ENCODE measurements around the gene RNASE8. TPM values are rescaled to one million over a fixed set of nuclear protein-coding genes. Genes with fewer than 3 reads are reported as not detected.
"Not testable (repeated sequence)": the region's sequence is repeated elsewhere in the genome, so short reads cannot be mapped to it uniquely, and the experiment has no call there.

The RNASE8 gene
- total RNA-seq, 2 donors from 2014 or later: not detected

- DNase-seq (ENCODE audit: low spot score): peak; percentile 90
- TF ChIP-seq CTCF (IDR thresholded peaks at IDR 0.05): no peak
- H3K4me3 ChIP-seq: no peak overlapping the region
- H3K4me1 ChIP-seq: peaks cover 0 to 36% of the 10 kb centered on the region in 2 donors
- H3K9me3 ChIP-seq: no peaks in the 10 kb centered on the region
- H3K36me3 ChIP-seq: no peaks in the 10 kb centered on the region
- H3K27me3 ChIP-seq: no peaks in the 10 kb centered on the region
- peak overlapping the region; percentile 67 to 80 for H3K27ac ChIP-seq
These were observed 18.9 kb upstream of the RNASE8 start for GRCh38 chr14:21038441-21039422.

- Histone ChIP-seq H3K36me3 (no peaks in the 10 kb centered on the region), H3K9me3 (no peaks in the 10 kb centered on the region), H3K4me3 (no peak overlapping the region), H3K4me1 (peaks cover 0 to 43% of the 10 kb centered on the region in 2 donors), H3K27me3 (no peaks in the 10 kb centered on the region), H3K27ac (peak overlapping the region; percentile 67 to 80)
- DNase-seq (ENCODE audit: low spot score): no peak
- TF ChIP-seq CTCF (IDR thresholded peaks at IDR 0.05): peak; percentile 46 to 83
These were observed 17.8 kb upstream of the RNASE8 start for GRCh38 chr14:21039585-21040369.

GRCh38 chr14:21040370-21040925 is 17.2 kb upstream of the RNASE8 start:
- no peak overlapping the region for H3K4me3 ChIP-seq
- no peaks in the 10 kb centered on the region for H3K36me3 ChIP-seq
- no peak overlapping the region for H3K27ac ChIP-seq
- TF ChIP-seq CTCF (IDR thresholded peaks at IDR 0.05): no peak
- peaks cover 0 to 43% of the 10 kb centered on the region in 2 donors for H3K4me1 ChIP-seq
- DNase-seq (ENCODE audit: low spot score): no peak
- no peaks in the 10 kb centered on the region for H3K27me3 ChIP-seq
- no peaks in the 10 kb centered on the region for H3K9me3 ChIP-seq

- not testable (repeated sequence) for H3K36me3 ChIP-seq; H3K4me3 ChIP-seq; H3K27ac ChIP-seq; DNase-seq (ENCODE audit: low spot score); H3K27me3 ChIP-seq; H3K9me3 ChIP-seq
- H3K4me1 ChIP-seq: peaks cover 0 to 43% of the 10 kb centered on the region in 2 donors
These were observed 16.7 kb upstream of the RNASE8 start for GRCh38 chr14:21040941-21041340.

- Histone ChIP-seq H3K9me3 (no peaks in the 10 kb centered on the region), H3K27ac (no peak within 1 kb of the TSS), H3K36me3 (no peaks in the 10 kb centered on the region), H3K27me3 (no peaks in the 10 kb centered on the region), H3K4me1 (peaks cover 0 to 43% of the 10 kb centered on the region in 2 donors), H3K4me3 (no peak within 1 kb of the TSS)
- no peak for TF ChIP-seq CTCF (IDR thresholded peaks at IDR 0.05)
- DNase-seq (ENCODE audit: low spot score): no peak
These were observed 15.8 kb upstream of the RNASE8 start, which contains the start of gene RNASE7 for GRCh38 chr14:21041676-21042433. TSS of gene RNASE7 (plus strand) at chr14:21042362. CDS start at chr14:21042993, 631 bp downstream.

Measured in right atrium auricular region (tissue), 2 donors.